ENCODE data around the gene NUDT9. TPM values are rescaled to one million over a fixed set of nuclear protein-coding genes. Genes with fewer than 3 reads are reported as not detected.

The NUDT9 gene
- total and polyA plus RNA-seq, 2 experiments from 2014 or later = 35.8 to 62.3 TPM

GRCh38 chr4:87425711-87426110 is 3.3 kb downstream of the NUDT9 start:
- no peaks in the 10 kb centered on the region for H3K27me3 ChIP-seq
- no peaks in the 10 kb centered on the region for H3K9me2 ChIP-seq (replicated peaks; ENCODE audit: insufficient read depth)
- peaks cover 87% of the 10 kb centered on the region for H3K79me2 ChIP-seq
- no peaks in the 10 kb centered on the region for H3K36me3 ChIP-seq (replicated peaks; ENCODE audit: insufficient read depth, low read depth)
- no peak overlapping the region for H3K4me2 ChIP-seq
- no peak overlapping the region for H2AFZ ChIP-seq
- H3K9me3 ChIP-seq (ENCODE audit: low read depth) = no peaks in the 10 kb centered on the region
- H4K20me1 ChIP-seq (ENCODE audit: insufficient read depth, poor library complexity, severe bottlenecking) = peaks cover 11% of the 10 kb centered on the region
- H3K4me1 ChIP-seq (ENCODE audit: insufficient read depth) = peaks cover 21% of the 10 kb centered on the region
- DNase-seq (ENCODE audit: low spot score) = no peak
- no peak overlapping the region for H3K4me3 ChIP-seq
- H3K27ac ChIP-seq = peak overlapping the region; percentile 5
- WGBS (ENCODE audit: low lambda C conversion rate, missing lambda C conversion rate) = 96% methylated on average over 2 of the region's 2 CpGs
- TF ChIP-seq EZH2phosphoT487 (IDR thresholded peaks at IDR 0.05; ENCODE audit: low read depth, severe bottlenecking, unreplicated experiment) = no peak
- TF ChIP-seq EZH2 (IDR thresholded peaks at IDR 0.05; ENCODE audit: borderline replicate concordance) = no peak
- TF ChIP-seq, protein P1, sequence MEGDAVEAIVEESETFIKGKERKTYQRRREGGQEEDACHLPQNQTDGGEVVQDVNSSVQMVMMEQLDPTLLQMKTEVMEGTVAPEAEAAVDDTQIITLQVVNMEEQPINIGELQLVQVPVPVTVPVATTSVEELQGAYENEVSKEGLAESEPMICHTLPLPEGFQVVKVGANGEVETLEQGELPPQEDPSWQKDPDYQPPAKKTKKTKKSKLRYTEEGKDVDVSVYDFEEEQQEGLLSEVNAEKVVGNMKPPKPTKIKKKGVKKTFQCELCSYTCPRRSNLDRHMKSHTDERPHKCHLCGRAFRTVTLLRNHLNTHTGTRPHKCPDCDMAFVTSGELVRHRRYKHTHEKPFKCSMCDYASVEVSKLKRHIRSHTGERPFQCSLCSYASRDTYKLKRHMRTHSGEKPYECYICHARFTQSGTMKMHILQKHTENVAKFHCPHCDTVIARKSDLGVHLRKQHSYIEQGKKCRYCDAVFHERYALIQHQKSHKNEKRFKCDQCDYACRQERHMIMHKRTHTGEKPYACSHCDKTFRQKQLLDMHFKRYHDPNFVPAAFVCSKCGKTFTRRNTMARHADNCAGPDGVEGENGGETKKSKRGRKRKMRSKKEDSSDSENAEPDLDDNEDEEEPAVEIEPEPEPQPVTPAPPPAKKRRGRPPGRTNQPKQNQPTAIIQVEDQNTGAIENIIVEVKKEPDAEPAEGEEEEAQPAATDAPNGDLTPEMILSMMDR (IDR thresholded peaks at IDR 0.05; ENCODE audit: poor library complexity) = no peak

DNA sequence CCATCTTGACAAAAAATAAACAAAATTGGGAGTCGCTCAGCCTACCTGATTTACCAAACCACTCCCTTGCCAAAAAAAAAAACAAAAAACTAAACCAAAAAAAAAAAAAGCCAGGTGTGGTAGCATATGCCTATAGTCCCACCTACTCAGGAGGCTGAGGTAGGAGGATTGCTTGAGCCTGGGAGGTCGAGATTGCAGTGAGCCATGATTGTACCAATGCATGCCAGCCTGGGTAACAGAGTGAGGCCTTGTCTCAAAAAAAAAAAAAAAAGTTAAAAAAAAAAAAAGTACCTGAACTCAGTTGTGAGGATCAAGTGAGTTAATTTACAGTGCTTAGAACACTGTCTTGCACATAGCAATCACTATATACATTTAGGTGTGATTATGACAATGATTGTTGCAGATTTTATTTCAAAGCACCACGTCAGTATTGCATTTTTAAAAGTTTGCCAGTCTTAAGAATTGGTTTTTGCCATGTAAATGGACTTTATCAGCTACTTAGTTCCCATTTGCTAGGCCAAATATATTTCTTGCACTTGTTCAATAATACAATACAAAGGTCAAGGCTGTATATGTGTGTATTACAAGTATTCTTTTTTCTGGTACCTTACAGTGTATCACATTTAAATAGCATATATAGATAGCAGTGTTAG is 4.6 kb downstream of the NUDT9 start:
- H3K9me3 ChIP-seq (ENCODE audit: low read depth) = no peaks in the 10 kb centered on the region
- H3K79me2 ChIP-seq = peaks cover 93% of the 10 kb centered on the region
- H3K4me3 ChIP-seq = no peak overlapping the region
- 94% methylated on average over 3 of the region's 3 CpGs for WGBS (ENCODE audit: low lambda C conversion rate, missing lambda C conversion rate)
- H2AFZ ChIP-seq = no peak overlapping the region
- no peaks in the 10 kb centered on the region for H3K36me3 ChIP-seq (replicated peaks; ENCODE audit: insufficient read depth, low read depth)
- no peaks in the 10 kb centered on the region for H3K27me3 ChIP-seq
- H4K20me1 ChIP-seq (ENCODE audit: insufficient read depth, poor library complexity, severe bottlenecking) = peaks cover 20% of the 10 kb centered on the region
- H3K4me1 ChIP-seq (ENCODE audit: insufficient read depth) = peaks cover 9% of the 10 kb centered on the region
- TF ChIP-seq EZH2phosphoT487 (IDR thresholded peaks at IDR 0.05; ENCODE audit: low read depth, severe bottlenecking, unreplicated experiment) (no peak), EZH2 (IDR thresholded peaks at IDR 0.05; ENCODE audit: borderline replicate concordance) (no peak)
- TF ChIP-seq, protein P1 (IDR thresholded peaks at IDR 0.05; ENCODE audit: poor library complexity) = no peak
- peak overlapping the region; percentile 23 for H3K4me2 ChIP-seq
- no peak overlapping the region for H3K27ac ChIP-seq
- no peaks in the 10 kb centered on the region for H3K9me2 ChIP-seq (replicated peaks; ENCODE audit: insufficient read depth)
- no peak for DNase-seq (ENCODE audit: low spot score)

- H3K36me3 ChIP-seq (replicated peaks; ENCODE audit: insufficient read depth, low read depth) = no peaks in the 10 kb centered on the region
- H3K9me3 ChIP-seq (ENCODE audit: low read depth) = no peaks in the 10 kb centered on the region
- H3K4me1 ChIP-seq (ENCODE audit: insufficient read depth) = peaks cover 8% of the 10 kb centered on the region
- peak overlapping the region; percentile 23 for H3K4me2 ChIP-seq
- H3K9me2 ChIP-seq (replicated peaks; ENCODE audit: insufficient read depth) = no peaks in the 10 kb centered on the region
- no peaks in the 10 kb centered on the region for H3K27me3 ChIP-seq
- no peak for DNase-seq (ENCODE audit: low spot score)
- H3K79me2 ChIP-seq = peaks cover 97% of the 10 kb centered on the region
- no peak overlapping the region for H3K27ac ChIP-seq
- H3K4me3 ChIP-seq = no peak overlapping the region
- 33% methylated on average over 1 of the region's 1 CpG for WGBS (ENCODE audit: low lambda C conversion rate, missing lambda C conversion rate)
- TF ChIP-seq, protein P1 (IDR thresholded peaks at IDR 0.05; ENCODE audit: poor library complexity) = no peak
- no peak for TF ChIP-seq EZH2 (IDR thresholded peaks at IDR 0.05; ENCODE audit: borderline replicate concordance)
- no peak for TF ChIP-seq EZH2phosphoT487 (IDR thresholded peaks at IDR 0.05; ENCODE audit: low read depth, severe bottlenecking, unreplicated experiment)
- peaks cover 22% of the 10 kb centered on the region for H4K20me1 ChIP-seq (ENCODE audit: insufficient read depth, poor library complexity, severe bottlenecking)
- H2AFZ ChIP-seq = no peak overlapping the region
These were observed 5.1 kb downstream of the NUDT9 start for GRCh38 chr4:87427518-87427868.
